H9 (cell line): ENCODE data around the gene TTC31. TPM values are rescaled to one million over a fixed set of nuclear protein-coding genes. Genes with fewer than 3 reads are reported as not detected.
A peak's percentile ranks its signal among the peaks of the same experiment; 100 is the strongest.

Experiments
- DNase-seq: peaks from one replicate; pipeline ENCODE4 v3.0.0-alpha.2; 2017
- H2AFZ ChIP-seq: one replicate; pipeline ENCODE4 v1.6.1; 2013; ENCODE audit warnings: mild to moderate bottlenecking, low read length, control low read depth, moderate library complexity
- H2AK5ac ChIP-seq: 2 replicates; pipeline ENCODE4 v1.6.1; 2013; ENCODE audit warnings: low read length, control low read depth, mixed read lengths; ENCODE audit not compliant: insufficient read length
- H2BK120ac ChIP-seq: one replicate; pipeline ENCODE4 v1.6.1; 2013; ENCODE audit warnings: low read depth, mild to moderate bottlenecking, low read length, control low read depth, inconsistent platforms; ENCODE audit not compliant: poor library complexity, severe bottlenecking
- H2BK12ac ChIP-seq: 2 replicates; pipeline ENCODE4 v1.6.1; 2013; ENCODE audit warnings: low read length, control low read depth, mixed read lengths, low read depth; ENCODE audit not compliant: insufficient read length
- H2BK15ac ChIP-seq: 2 replicates; pipeline ENCODE4 v1.6.1; 2013; ENCODE audit warnings: low read depth, low read length, control low read depth
- H2BK20ac ChIP-seq: one replicate; pipeline ENCODE4 v1.6.1; 2013; ENCODE audit warnings: low read depth, mild to moderate bottlenecking, low read length, control low read depth, inconsistent platforms; ENCODE audit not compliant: poor library complexity, severe bottlenecking
- H2BK5ac ChIP-seq: 2 replicates; pipeline ENCODE4 v1.6.1; 2013; ENCODE audit warnings: low read length, control low read depth, mixed read lengths; ENCODE audit not compliant: insufficient read length
- H3K14ac ChIP-seq: 2 replicates; pipeline ENCODE4 v1.6.1; 2013; ENCODE audit warnings: low read length, control low read depth; ENCODE audit not compliant: insufficient read depth
- H3K18ac ChIP-seq: 2 replicates; pipeline ENCODE4 v1.6.1; 2013; ENCODE audit warnings: low read depth, mild to moderate bottlenecking, mixed read lengths, low read length, control low read depth; ENCODE audit not compliant: insufficient read length
- H3K23ac ChIP-seq: 2 replicates; pipeline ENCODE4 v1.6.1; 2013; ENCODE audit warnings: low read length, control low read depth, mixed read lengths, low read depth; ENCODE audit not compliant: insufficient read length
- H3K23me2 ChIP-seq: 2 replicates; pipeline ENCODE4 v1.6.1; 2013; ENCODE audit warnings: low read depth, mild to moderate bottlenecking, mixed read lengths, low read length, control low read depth; ENCODE audit not compliant: insufficient read length, poor library complexity, severe bottlenecking
- H3K27ac ChIP-seq: 2 replicates; pipeline ENCODE4 v1.5.1; 2013; ENCODE audit warnings: low read length, control low read depth, mixed read lengths, low read depth; ENCODE audit not compliant: insufficient read length
- H3K27me3 ChIP-seq: 2 replicates; pipeline ENCODE4 v1.6.1; 2013; ENCODE audit warnings: low read length, control low read depth, inconsistent platforms; ENCODE audit not compliant: insufficient read depth
- H3K4ac ChIP-seq: 2 replicates; pipeline ENCODE4 v1.6.1; 2013; ENCODE audit warnings: low read depth, mild to moderate bottlenecking, control low read depth, inconsistent platforms, low read length, moderate library complexity
- H3K4me1 ChIP-seq: 2 replicates; pipeline ENCODE4 v1.6.1; 2013; ENCODE audit warnings: low read length, control low read depth, inconsistent platforms; ENCODE audit not compliant: insufficient read depth
- H3K4me2 ChIP-seq: 2 replicates; pipeline ENCODE4 v1.6.1; 2013; ENCODE audit warnings: low read length, control low read depth, mixed read lengths; ENCODE audit not compliant: insufficient read length, insufficient read depth
- H3K56ac ChIP-seq: 2 replicates; pipeline ENCODE4 v1.6.1; 2013; ENCODE audit warnings: low read depth, mild to moderate bottlenecking, mixed read lengths, low read length, control low read depth; ENCODE audit not compliant: insufficient read length
- H3K79me1 ChIP-seq: 2 replicates; pipeline ENCODE4 v1.6.1; 2013; ENCODE audit warnings: low read depth, mild to moderate bottlenecking, moderate library complexity, low read length, control low read depth, inconsistent platforms; ENCODE audit not compliant: insufficient read depth, poor library complexity, severe bottlenecking
- H3K79me2 ChIP-seq: 2 replicates; pipeline ENCODE4 v1.6.1; 2013; ENCODE audit warnings: low read length, control low read depth, inconsistent platforms; ENCODE audit not compliant: insufficient read depth
- H3K9ac ChIP-seq: 2 replicates; pipeline ENCODE4 v1.6.1; 2013; ENCODE audit warnings: low read length, control low read depth, mixed read lengths; ENCODE audit not compliant: insufficient read length; ENCODE audit errors: extremely low read depth
- H3K9me3 ChIP-seq: one replicate; pipeline ENCODE4 v1.6.1; 2013; ENCODE audit warnings: low read depth, low read length, inconsistent platforms; ENCODE audit not compliant: control insufficient read depth
- H3T11ph ChIP-seq: one replicate; pipeline ENCODE4 v1.6.1; 2013; ENCODE audit warnings: mild to moderate bottlenecking, low read length, control low read depth, inconsistent platforms
- H4K20me1 ChIP-seq: one replicate; pipeline ENCODE4 v1.6.1; 2013; ENCODE audit not compliant: control insufficient read depth, insufficient read length, insufficient read depth
- H4K5ac ChIP-seq: 2 replicates; pipeline ENCODE4 v1.6.1; 2013; ENCODE audit warnings: low read depth, mild to moderate bottlenecking, mixed read lengths, low read length, control low read depth; ENCODE audit not compliant: insufficient read length
- H4K8ac ChIP-seq: replicated peaks from 2 replicates; pipeline ENCODE4 v1.6.1; 2013; ENCODE audit warnings: low read length, control low read depth, mixed read lengths, low read depth; ENCODE audit not compliant: insufficient read length
- H4K91ac ChIP-seq: 2 replicates; pipeline ENCODE4 v1.6.1; 2013; ENCODE audit warnings: low read depth, mild to moderate bottlenecking, moderate library complexity, mixed read lengths, low read length, control low read depth; ENCODE audit not compliant: insufficient read length
- H3K27ac Mint-ChIP-seq, 3 experiments: 2 replicates in 2 of 3; 3 replicates in 1 of 3; pipeline ENCODE4 v1.8.0; 2020 to 2021; ENCODE audit warnings: mixed read lengths in 3 of 3, mild to moderate bottlenecking in 1 of 3, moderate library complexity in 1 of 3
- H3K27me3 Mint-ChIP-seq: 2 replicates; pipeline ENCODE4 v1.8.0; 2021; ENCODE audit warnings: low read depth, mild to moderate bottlenecking, moderate library complexity, mixed read lengths
- H3K36me3 Mint-ChIP-seq, 3 experiments: 2 replicates in 2 of 3; 3 replicates in 1 of 3; pipeline ENCODE4 v1.8.0; 2020 to 2021; ENCODE audit warnings: low read depth in 3 of 3, mixed read lengths in 3 of 3; ENCODE audit not compliant: insufficient read depth in 1 of 3
- H3K4me1 Mint-ChIP-seq, 2 experiments: 2 replicates each; pipeline ENCODE4 v1.8.0; 2020; ENCODE audit warnings: mixed read lengths in 2 of 2
- H3K4me3 Mint-ChIP-seq, 2 experiments: 2 replicates in 1 of 2; 3 replicates in 1 of 2; pipeline ENCODE4 v1.8.0; 2020 to 2021; ENCODE audit warnings: mild to moderate bottlenecking in 2 of 2, mixed read lengths in 2 of 2, moderate library complexity in 1 of 2
- H3K9me3 Mint-ChIP-seq, 2 experiments: 2 replicates in 1 of 2; 3 replicates in 1 of 2; pipeline ENCODE4 v1.8.0; 2020; ENCODE audit warnings: mild to moderate bottlenecking in 2 of 2, mixed read lengths in 2 of 2, moderate library complexity in 1 of 2
- WGBS: extraction: QIAGEN DNeasy Blood & Tissue Kit; methylation state at CpG from one replicate; pipeline ENCODE4 v1.1.7; 2013; ENCODE audit warnings: missing lambda C conversion rate, low lambda C conversion rate, mixed read lengths; ENCODE audit not compliant: insufficient read length; ENCODE audit errors: extremely low coverage; 5-methylcytosine and 5-hydroxymethylcytosine counted together
- total RNA-seq: library from RNA; stranded (reverse); gene quantifications from 2 replicates; pipeline ENCODE4 v1.2.1, GENCODE V29; 2021
- TF ChIP-seq, protein P1 (sequence below): fragments of 200-600 bp; sonication (generic); conservative IDR thresholded peaks from 3 replicates; pipeline ENCODE4 v1.8.0; 2021; ENCODE audit warnings: antibody characterized with exemption, mild to moderate bottlenecking

The TTC31 gene
- total RNA-seq, 1 experiment from 2014 or later, result 33.3 TPM

DNA sequence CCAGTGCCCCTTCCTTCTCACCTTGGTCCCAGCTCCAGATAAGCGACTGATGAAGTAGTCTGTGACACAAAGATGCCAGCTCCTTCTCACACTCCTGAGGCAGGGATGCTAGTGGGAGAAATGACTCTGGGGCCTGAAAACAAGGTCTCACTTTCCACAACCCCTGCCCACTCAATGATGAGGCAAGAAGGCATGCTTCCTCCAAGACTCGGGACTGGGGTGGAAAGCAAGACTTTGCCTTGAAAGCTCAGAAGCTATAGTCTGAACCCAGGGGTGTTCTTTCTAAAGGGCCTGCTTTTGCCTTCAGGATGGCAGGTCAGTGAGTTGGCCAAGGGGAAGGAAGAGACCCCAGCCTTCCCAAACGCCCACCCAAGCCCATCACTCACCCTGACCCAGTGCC is 1.4 kb upstream of the TTC31 start:
- no peak overlapping the region for H3K18ac ChIP-seq
- no peak overlapping the region for H2BK5ac ChIP-seq
- peak overlapping the region; percentile 81 for H3K4me2 ChIP-seq
- H3K14ac ChIP-seq, result no peak overlapping the region
- no peak overlapping the region for H3T11ph ChIP-seq
- TF ChIP-seq, protein P1, sequence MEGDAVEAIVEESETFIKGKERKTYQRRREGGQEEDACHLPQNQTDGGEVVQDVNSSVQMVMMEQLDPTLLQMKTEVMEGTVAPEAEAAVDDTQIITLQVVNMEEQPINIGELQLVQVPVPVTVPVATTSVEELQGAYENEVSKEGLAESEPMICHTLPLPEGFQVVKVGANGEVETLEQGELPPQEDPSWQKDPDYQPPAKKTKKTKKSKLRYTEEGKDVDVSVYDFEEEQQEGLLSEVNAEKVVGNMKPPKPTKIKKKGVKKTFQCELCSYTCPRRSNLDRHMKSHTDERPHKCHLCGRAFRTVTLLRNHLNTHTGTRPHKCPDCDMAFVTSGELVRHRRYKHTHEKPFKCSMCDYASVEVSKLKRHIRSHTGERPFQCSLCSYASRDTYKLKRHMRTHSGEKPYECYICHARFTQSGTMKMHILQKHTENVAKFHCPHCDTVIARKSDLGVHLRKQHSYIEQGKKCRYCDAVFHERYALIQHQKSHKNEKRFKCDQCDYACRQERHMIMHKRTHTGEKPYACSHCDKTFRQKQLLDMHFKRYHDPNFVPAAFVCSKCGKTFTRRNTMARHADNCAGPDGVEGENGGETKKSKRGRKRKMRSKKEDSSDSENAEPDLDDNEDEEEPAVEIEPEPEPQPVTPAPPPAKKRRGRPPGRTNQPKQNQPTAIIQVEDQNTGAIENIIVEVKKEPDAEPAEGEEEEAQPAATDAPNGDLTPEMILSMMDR, result no peak
- no peak overlapping the region for H2AFZ ChIP-seq
- peak overlapping the region; percentile 41 for H3K9ac ChIP-seq
- no peaks in the 10 kb centered on the region for H3K9me3 ChIP-seq
- no peak overlapping the region for H4K5ac ChIP-seq
- no peaks in the 10 kb centered on the region for H4K20me1 ChIP-seq
- H2BK15ac ChIP-seq, result no peak overlapping the region
- WGBS, result no CpG with 5 or more reads among the region's 3 CpGs
- DNase-seq, result no peak
- no peak overlapping the region for H2BK20ac ChIP-seq
- Mint-ChIP-seq H3K4me1 (peaks cover 9 to 13% of the 10 kb centered on the region in 2 experiments), H3K27me3 (no peaks in the 10 kb centered on the region), H3K36me3 (peaks cover 7 to 40% (median 35%) of the 10 kb centered on the region in 3 experiments; a peak in 6 of 7 replicates), H3K9me3 (no peaks in the 10 kb centered on the region), H3K4me3 (peak overlapping the region; percentile 100), H3K27ac (no peak overlapping the region)
- no peak overlapping the region for H2AK5ac ChIP-seq
- no peak overlapping the region for H3K4ac ChIP-seq
- H3K79me1 ChIP-seq, result no peaks in the 10 kb centered on the region
- no peak overlapping the region for H3K27ac ChIP-seq
- no peak overlapping the region for H4K8ac ChIP-seq
- H3K23ac ChIP-seq, result no peak overlapping the region
- no peak overlapping the region for H2BK120ac ChIP-seq
- peaks cover 8% of the 10 kb centered on the region for H3K23me2 ChIP-seq
- H3K56ac ChIP-seq, result no peak overlapping the region
- H3K79me2 ChIP-seq, result no peaks in the 10 kb centered on the region
- no peaks in the 10 kb centered on the region for H3K4me1 ChIP-seq
- no peak overlapping the region for H4K91ac ChIP-seq
- H2BK12ac ChIP-seq, result no peak overlapping the region
- H3K27me3 ChIP-seq, result no peaks in the 10 kb centered on the region
